GM18517 (cell line): ENCODE results near the gene RPRD1B.
A peak's percentile ranks its signal among the peaks of the same experiment; 100 is the strongest.

Experiments
- ATAC-seq: cut with Tn5 transposase; IDR thresholded peaks from one replicate; pipeline ENCODE4 v1.9.1; 2021; ENCODE audit warnings: mild to moderate bottlenecking, moderate library complexity; ENCODE audit not compliant: unreplicated experiment

The RPRD1B gene

GRCh38 chr20:38072898-38073297, 39.4 kb downstream of the RPRD1B start:
- no peak for ATAC-seq

DNA sequence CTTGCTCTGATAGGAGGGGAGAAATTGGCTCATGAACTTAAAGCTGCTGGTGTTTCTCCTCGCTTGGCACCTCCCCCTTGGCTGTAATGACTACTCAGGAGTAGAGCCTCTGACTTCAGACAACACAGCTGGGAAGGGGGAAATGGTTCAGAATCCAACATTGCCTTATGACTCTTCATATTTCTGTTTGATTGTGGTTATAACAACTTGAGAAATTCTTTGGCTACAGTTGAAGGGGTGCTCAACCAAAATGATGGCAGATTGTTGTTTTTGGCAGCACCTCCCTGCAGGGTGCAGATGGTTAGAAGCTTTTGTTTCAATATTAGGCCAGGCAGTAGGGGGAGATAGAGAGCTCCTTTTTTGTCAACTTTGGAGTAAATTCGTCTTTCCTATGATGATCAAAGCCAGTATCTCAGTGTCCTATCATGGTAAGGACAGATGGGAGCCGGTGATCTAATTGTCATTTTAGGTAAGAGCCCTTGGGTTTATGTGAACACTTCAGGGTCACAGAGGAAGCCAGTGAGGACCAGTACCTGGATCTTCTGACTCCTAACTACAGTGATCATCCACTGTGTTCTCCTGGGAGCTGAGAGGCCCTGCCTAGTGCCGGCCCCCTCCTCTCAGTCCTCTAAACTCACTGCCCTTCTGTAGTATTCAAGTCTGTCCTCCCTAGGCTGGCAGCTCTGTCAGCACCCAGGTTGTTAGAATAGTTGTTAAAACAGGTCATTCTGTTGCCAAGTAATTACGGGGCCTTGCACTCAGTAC, 39.9 kb downstream of the RPRD1B start:
- ATAC-seq, result no peak

GRCh38 chr20:38075161-38075998, 41.8 kb downstream of the RPRD1B start:
- ATAC-seq, result no peak

GRCh38 chr20:38076548-38076947, 43.0 kb downstream of the RPRD1B start:
- no peak for ATAC-seq

DNA sequence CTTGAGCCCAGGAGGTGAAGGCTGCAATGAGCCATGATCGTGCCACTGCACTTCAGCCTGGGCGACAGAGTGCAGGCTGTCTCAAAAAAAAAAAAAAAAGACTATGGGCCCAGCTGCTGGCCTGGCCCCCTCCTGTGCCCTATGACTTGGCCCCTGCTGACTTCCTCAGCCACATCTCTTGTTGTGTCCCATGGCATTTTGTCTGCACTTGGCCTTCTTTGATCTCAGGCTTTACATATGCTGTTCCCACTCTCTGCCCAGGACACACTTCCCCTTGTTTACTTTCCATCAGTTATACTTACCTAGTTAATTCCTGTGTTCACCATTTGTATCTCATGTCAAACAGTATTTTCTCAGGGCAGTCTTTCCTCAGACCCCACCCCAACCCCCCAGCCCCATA, 44.5 kb downstream of the RPRD1B start:
- no peak for ATAC-seq

DNA sequence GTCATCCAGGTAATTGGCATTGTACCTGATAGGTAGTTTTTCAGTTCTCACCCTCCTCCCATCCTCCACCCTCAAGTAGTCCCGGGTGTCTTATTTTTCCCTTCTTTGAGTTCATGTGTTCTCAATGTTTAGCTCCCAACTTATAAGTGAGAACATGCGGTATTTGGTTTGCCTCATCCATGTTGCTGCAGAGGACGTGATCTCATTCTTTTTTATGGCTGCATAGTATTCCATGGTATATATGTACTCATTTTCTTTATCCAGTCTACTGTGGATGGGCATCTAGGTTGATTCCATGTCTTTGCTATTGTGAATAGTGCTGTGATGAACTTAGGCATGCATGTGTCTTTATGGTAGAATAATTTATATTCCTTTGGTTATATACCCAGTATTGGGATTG, 45.8 kb downstream of the RPRD1B start:
- ATAC-seq, result no peak

DNA sequence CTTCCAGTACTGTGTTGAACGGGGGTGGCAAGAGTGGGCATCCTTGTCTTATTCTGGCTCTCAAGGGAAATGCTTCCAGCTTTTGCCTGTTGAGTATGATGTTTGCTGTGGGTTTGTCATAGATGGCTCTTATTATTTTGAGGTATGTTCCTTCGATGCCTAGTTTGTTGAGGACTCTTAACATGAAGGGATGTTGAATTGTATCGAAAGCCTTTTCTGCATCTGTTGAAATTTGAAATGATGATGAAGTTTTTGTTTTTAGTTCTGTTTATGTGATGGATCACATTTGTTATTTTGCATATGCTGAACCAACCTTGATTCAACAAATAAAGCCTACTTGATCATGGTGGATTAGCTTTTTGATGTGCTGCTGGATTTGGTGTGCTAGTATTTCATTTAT, 48.0 kb downstream of the RPRD1B start:
- no peak for ATAC-seq

- no peak for ATAC-seq
Observed at GRCh38 chr20:38082894-38083293, 49.3 kb downstream of the RPRD1B start.

- ATAC-seq, result no peak
Observed at GRCh38 chr20:38083338-38084048, 49.9 kb downstream of the RPRD1B start.

- no peak for ATAC-seq
Observed at GRCh38 chr20:38084425-38084951, 50.9 kb downstream of the RPRD1B start.

DNA sequence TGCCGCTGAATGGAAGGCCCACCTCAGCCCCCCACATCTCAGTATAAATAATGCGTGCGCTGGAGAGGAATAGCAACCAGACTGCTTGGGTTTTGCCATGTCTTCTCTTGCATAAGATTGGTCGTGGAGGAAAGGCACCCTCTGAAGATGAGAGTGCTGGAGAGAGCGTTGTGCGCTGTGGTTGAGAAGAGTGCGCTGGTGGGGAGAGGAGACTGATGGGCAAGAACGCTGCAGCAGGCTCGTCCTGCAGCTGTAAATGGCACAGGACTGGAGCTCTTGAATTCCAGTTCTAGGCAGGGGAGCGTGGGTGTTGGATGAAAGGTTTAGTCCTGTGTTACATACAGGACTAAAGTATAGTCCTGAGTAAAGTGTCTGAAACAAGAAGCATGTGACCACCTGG, 51.5 kb downstream of the RPRD1B start:
- ATAC-seq, result no peak

DNA sequence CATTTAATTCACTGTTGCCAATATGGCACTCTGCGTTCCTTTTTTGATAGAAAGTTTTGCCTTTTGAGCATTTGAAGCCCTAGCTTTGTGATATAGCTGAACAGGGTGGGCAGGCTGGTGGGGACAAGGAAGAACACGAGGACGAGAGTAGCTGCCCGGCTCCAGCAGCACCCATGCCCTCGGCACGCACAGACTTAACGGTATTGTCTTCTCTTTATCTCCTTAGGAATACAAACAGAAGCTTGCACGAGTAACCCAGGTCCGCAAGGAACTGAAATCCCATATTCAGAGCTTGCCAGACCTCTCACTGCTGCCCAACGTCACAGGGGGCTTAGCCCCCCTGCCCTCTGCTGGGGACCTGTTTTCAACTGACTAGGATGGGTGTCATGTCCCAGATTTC, 56.0 kb downstream of the RPRD1B start:
- ATAC-seq, result no peak

DNA sequence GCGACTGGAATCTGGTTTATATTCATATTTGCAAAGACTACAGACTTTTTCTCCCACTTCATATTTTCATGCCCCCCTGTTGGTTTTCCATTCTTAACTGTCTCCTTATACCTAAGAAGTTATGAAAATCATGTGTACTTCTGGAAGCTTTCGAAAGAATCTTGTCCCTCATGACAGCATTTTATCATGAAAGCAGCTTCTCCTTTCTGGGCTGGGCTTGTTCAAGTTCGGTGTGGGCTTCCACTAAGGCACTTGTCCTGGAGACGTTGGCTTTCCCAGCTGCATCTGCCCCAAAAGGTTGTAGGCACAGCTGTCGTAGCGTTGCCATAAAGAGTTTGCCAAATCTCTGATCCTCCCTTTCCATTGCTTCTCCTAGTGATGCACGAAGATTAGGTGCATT, 56.5 kb downstream of the RPRD1B start:
- no peak for ATAC-seq

DNA sequence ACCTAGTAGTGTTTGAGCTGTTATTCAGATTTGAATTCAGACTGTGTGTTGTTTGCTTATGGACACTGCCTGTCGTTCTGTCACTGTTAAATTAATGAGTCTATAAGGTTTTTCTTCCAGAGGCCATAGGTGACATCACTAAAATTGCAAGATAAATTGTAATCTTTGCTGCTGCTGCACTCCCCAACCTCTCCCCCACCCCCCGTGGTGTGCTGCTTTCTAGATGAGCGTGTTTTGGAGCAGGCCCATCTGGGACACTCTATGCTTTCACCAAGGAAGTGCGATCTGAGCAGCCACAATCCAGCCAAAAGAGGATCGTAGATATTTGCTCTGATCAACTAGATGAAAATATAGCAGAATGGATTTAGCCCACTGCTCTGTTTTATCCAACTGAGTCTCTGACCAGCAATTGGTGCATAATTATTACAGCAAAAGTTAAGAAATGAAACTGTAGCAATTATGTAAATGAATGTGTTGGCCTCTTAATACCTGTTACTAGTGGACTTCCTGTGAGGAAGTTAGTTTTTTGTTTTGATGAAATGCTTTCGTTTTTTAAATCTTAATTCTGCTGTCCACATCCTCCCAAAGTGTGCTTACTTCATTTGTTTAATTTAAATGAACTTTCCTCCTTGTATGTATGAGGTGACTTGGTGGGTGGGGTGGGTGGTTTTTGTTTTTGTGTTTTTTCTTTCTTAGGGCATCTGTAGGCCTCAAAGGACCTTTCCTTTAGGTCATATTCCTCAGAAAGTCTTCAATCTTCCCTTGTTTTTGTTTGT, 58.1 kb downstream of the RPRD1B start:
- ATAC-seq, result no peak

DNA sequence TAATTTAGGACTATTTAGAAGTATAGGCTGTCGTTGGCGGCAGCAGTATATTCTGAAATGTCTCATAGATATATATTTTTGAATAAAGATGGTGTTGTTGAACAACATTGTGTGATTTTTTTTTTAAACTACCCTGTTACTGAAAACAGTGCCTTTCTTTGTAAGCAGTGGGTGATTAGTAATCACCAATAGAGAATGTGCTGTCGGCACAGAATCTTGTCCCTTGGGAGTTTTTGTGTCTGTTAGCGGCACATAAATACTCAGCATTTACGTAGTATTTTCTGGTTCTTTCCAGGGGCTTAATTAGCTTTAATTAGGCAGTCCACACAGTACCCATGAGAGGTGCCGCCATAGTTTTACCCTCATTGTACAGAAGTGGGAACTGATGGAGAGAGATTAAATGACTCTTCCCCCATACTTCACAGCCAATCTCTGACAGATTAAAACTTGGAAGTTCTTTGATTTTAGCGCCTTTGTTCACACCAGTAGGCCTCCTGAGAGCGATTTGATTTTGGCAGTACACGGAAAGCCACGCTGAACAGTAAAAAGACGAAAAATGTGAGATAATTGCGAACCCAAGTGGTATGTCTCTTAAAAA, 58.8 kb downstream of the RPRD1B start:
- ATAC-seq, result no peak

DNA sequence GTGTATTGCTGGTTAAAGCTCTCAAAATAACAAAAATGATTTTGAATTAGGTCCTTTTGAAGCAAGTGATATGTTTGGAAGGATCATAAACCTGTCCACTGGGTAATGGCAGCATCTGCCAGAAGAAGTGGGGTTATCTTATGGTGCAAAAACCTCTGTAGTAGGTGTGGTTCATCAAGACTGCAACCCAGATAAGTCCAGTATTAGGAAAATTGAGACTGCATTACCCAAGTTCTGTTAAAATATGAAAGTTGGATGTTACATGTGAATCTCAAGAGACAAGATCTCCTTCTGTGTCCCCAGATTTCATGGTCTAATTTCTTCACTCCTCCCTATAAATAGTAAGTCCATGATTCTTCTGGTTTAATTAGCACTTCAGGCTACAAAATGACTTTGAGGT, 59.4 kb downstream of the RPRD1B start:
- no peak for ATAC-seq

GRCh38 chr20:38093641-38094077, 60.1 kb downstream of the RPRD1B start:
- ATAC-seq, result no peak

DNA sequence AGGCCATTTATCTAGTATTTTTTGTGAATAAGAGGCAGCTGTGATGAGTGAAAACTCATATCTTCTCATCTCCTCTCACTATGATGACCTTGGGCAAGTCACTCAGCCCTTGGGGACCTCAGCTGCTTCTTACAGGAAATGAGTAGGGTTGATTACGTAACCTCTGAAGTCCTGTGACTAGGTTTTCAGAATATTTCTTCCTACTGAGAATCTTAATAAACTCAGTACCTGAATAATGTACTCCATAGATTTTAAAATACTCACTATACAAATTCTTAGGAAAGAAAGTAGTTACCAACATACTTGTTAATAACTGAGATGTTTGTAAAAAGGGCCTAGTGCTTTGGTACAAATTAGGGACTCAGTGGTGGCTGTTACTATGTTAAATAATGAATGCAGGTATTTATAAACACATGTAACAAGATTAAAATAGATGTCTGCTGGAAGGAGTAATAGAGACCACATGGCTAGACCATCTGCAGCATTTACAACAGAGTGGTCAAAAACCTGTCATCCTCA, 60.9 kb downstream of the RPRD1B start:
- ATAC-seq, result peak; percentile 52

- ATAC-seq, result no peak
Observed at GRCh38 chr20:38095017-38095686, 61.6 kb downstream of the RPRD1B start.
